SK-N-SH (cell line): ENCODE results near the gene ATE1.

Experiments
- CHD2 ChIP-seq: fragments of 150-350 bp; IDR thresholded peaks from 2 replicates; pipeline ENCODE4 v1.6.1; 2018; ENCODE audit warnings: low read length; ENCODE audit not compliant: partially characterized antibody
- CTCF ChIP-seq: fragments of 200-600 bp; sonication (generic); IDR thresholded peaks from 2 replicates; pipeline ENCODE4 v1.6.1; 2017; ENCODE audit warnings: antibody characterized with exemption, mild to moderate bottlenecking, moderate library complexity
- FOSL2 ChIP-seq: IDR thresholded peaks from 2 replicates; pipeline ENCODE4 v1.4.0; 2012; ENCODE audit warnings: low read depth, mild to moderate bottlenecking, moderate library complexity, borderline replicate concordance
- FOXJ3 ChIP-seq: sonication (generic); formaldehyde crosslinking; IDR thresholded peaks from 2 replicates; pipeline ENCODE4 v1.5.1; 2020; ENCODE audit warnings: mild to moderate bottlenecking, missing genetic modification reagents
- MAX ChIP-seq: IDR thresholded peaks from 2 replicates; pipeline ENCODE4 v1.4.0; 2012; ENCODE audit warnings: low read depth
- NFIC ChIP-seq: IDR thresholded peaks from 2 replicates; pipeline ENCODE4 v1.4.0; 2012; ENCODE audit warnings: borderline replicate concordance
- POLR2AphosphoS5 ChIP-seq: IDR thresholded peaks from 2 replicates; pipeline ENCODE4 v1.6.1; 2012; ENCODE audit warnings: low read depth, low read length
- RAD21 ChIP-seq: IDR thresholded peaks from 2 replicates; pipeline ENCODE4 v1.6.1; 2012; ENCODE audit warnings: mild to moderate bottlenecking, low read length
- REST ChIP-seq: IDR thresholded peaks from 2 replicates; pipeline ENCODE4 v1.6.1; 2012; ENCODE audit warnings: mild to moderate bottlenecking, low read depth, low read length, moderate library complexity
- SMC3 ChIP-seq: IDR thresholded peaks from 2 replicates; pipeline ENCODE4 v1.6.1; 2012; ENCODE audit warnings: low read depth, low read length, improper control_type of control experiment
- TCF12 ChIP-seq: IDR thresholded peaks from 2 replicates; pipeline ENCODE4 v1.4.0; 2012
- USF1 ChIP-seq: IDR thresholded peaks from 2 replicates; pipeline ENCODE4 v1.4.0; 2012; ENCODE audit warnings: low read depth, borderline replicate concordance
- USF2 ChIP-seq: fragments of 150-350 bp; IDR thresholded peaks from 2 replicates; pipeline ENCODE4 v1.6.1; 2017; ENCODE audit warnings: antibody characterized with exemption, low read length, low read depth, borderline replicate concordance
- YY1 ChIP-seq: IDR thresholded peaks from 2 replicates; pipeline ENCODE4 v1.4.0; 2012; ENCODE audit warnings: low read depth, mild to moderate bottlenecking

- no peak for TF ChIP-seq NFIC
- no peak for TF ChIP-seq CTCF
- no peak for TF ChIP-seq TCF12
- TF ChIP-seq YY1 = no peak
- TF ChIP-seq POLR2AphosphoS5 = no peak
- TF ChIP-seq USF2 = no peak
- TF ChIP-seq CHD2 = no peak
- no peak for TF ChIP-seq FOXJ3 (CRISPR knock-in tag)
- no peak for TF ChIP-seq REST
- TF ChIP-seq RAD21 = no peak
- no peak for TF ChIP-seq FOSL2
- no peak for TF ChIP-seq MAX
- TF ChIP-seq SMC3 = no peak
- no peak for TF ChIP-seq USF1
These were observed 54.6 kb downstream of the ATE1 start for GRCh38 chr10:121873236-121873635.
